Activated CD8-positive, alpha-beta memory T cell treated with anti-CD3 and anti-CD28 coated beads for 1 hour (primary cell): ENCODE data around the gene RAE1.

Experiments used
- DNase-seq, 2 donors: peaks; one replicate each; pipeline ENCODE4 v3.0.0-alpha.2; 2020; ENCODE audit warnings: low read depth in 1 of 2; ENCODE audit errors: extremely low read depth in 1 of 2

The RAE1 gene

DNA sequence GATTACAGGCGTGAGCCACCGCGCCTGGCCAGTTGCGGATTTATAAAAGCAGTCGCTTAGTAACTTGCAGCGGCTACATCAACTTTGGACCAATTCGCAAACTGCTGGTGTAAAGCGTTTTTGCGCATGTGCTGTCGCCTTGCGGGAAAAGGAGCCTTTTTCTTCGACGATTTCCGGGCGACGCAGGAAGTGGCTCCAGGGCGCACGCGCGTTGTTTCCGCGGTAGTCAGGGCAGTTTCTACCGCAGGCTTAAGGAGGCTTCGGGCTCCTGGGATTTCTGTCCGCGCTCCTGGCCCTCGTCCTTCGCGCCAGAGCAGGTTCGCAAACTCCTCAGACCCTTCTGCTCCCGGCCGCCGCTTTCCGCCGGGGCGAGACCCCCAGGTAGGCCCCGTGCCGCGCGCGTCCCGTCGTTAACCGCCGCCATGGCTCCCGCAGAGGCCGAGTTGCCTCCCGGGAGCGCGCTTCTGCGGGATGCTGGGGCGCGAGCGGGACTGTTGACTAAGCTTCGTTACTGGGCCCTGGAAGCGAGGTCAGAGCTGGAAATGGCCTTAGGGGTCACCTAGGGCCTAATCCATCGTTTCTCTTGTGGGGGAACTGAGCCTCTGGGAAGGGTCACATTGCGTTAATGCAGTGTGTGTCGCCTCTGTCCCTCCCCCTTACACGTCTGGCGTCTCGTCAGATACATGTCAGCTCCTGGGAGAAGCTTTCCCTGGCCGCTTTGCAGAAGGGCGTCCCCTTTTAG lies at the start of gene RAE1:
Gene RAE1 (plus strand): TSS at position 214 of the 742 bp plus-strand sequence. CDS start 2,784 bp downstream, outside the sequence.
- peak; percentile 60 to 82 for DNase-seq

- DNase-seq, result no peak
These were observed 44.3 kb upstream of the RAE1 start for GRCh38 chr20:57306747-57307146.

DNA sequence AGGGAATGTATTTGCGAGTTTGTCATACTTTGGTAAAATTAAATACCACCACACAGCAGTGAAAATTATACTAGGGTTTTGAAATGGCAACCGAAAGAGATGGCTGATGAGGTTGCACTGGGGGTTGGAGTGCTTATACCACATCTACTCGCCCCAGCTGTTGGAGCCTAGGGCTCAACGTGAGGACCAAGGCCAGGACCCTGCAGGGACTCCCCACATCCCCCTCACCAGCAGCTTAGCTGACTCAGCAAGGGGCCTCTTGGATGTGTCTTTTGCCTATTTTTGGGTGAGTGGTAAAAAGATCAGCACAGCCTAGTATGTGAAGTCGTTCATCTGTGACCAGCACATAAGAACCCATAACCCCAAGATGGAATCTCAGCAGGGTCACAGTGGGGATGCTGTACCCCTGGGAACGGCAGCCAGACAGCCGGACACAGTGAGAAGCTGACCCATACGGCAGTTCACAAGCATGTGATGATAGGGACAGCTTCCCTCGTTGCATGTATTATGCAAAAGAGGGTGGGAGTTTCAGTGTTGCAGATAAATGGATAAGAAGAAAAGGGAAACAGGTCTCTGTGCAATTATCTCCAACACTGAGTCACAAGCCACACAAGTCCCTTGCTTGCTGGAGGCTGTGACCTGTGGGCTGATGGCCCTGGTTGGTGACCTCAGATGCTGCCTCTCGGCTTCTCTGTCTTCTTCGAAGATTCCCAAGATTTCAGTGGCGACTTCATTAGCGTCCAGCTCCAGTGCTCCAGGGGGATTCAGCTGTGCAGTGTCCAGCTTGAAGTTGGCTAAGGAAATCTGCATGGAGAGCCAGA lies 42.4 kb upstream of the RAE1 start:
- DNase-seq, result no peak

- no peak for DNase-seq
These were observed 41.4 kb upstream of the RAE1 start for GRCh38 chr20:57309544-57310115.

- DNase-seq, result no peak
These were observed 40.1 kb upstream of the RAE1 start for GRCh38 chr20:57310821-57311514.

DNA sequence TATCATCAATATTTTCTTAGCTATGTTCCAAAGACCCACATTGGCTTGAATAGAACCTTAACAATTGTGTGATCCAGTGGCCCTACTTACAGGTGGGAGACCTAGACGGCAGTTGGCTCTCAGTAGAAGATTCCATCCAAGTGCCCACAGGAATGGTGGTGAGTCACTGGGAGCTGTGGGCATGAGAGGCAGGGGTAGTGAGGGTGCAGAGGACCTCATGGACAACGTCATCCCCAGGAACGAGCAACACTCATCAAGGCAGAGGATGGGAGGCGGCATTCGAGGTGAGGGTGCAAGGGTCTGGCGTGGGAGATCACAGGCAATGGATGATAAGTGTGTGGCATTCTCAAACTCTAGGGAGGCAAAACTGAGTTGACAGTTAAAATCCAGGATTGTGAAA lies 38.9 kb upstream of the RAE1 start:
- DNase-seq, result no peak

GRCh38 chr20:57313230-57313629 lies 37.8 kb upstream of the RAE1 start:
- no peak for DNase-seq

DNA sequence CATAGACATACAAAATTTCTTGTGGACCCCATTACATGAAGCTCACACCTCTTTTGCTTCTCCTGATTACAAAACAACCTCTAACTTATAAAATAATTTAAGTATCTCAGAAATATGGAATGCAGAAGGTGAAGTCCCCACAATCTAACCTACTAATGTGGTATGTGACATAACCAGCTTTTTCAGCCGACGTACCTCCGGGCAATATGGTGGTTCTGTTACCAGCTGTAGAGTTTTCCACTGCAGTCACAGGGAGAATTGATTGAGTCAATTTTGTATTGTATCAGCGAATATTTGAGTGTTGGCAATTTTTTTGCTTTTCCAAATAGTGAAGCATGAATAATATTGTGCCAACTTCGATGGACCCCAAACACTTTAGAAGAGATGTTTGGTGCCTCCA lies 37.1 kb upstream of the RAE1 start:
- DNase-seq, result no peak

DNA sequence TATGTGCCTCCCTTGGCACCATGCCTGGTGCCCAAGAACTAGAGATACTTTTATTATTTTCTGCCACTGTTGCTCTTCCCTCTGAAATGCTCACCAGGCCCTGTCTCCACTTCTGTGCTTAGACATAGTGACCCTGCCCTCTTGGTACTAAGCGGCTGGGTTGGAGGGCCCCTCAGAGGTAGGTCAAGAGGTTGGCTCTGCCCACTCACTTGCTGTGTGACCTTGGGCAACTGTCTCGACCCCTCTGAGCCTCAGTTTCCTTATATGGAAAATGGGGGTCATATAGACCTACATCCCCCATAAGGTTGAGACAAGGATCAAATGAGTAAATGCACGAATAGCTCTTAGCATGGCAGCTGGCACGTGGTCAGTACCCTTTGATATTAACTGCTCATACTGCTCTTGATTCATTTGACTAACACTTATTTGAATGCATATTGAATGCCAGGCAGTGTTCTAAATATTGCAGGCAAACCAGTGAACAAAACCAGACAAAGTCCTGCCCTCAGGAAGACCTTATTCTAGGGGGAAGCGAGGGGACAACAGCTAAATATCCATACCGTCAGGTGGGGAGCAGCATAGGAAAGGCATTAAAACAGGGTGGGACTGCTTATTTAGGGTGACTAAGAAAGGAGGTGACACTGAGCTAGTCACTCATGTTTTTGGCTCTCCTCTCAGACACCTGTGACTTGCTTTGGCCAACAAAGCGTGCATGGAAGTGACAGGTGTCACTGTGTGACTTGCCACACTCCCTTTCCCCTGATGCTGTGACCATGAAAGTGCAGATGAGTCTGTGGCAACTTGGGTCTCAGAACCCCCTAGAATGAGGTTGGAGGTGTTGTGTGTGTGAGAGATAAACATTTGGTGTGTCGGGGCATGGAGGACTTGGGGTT lies 35.7 kb upstream of the RAE1 start:
- DNase-seq, result no peak

- DNase-seq, result no peak
These were observed 35.0 kb upstream of the RAE1 start for GRCh38 chr20:57315976-57316480.

GRCh38 chr20:57316795-57317201 lies 34.3 kb upstream of the RAE1 start:
- DNase-seq, result no peak

- DNase-seq, result no peak
These were observed 33.7 kb upstream of the RAE1 start for GRCh38 chr20:57317316-57317788.

- DNase-seq, result no peak
These were observed 33.2 kb upstream of the RAE1 start for GRCh38 chr20:57317789-57318371.

- DNase-seq, result no peak
These were observed 31.5 kb upstream of the RAE1 start for GRCh38 chr20:57319584-57319983.

GRCh38 chr20:57320358-57320757 lies 30.7 kb upstream of the RAE1 start:
- DNase-seq, result no peak

GRCh38 chr20:57321142-57321541 lies 29.9 kb upstream of the RAE1 start:
- no peak for DNase-seq

DNA sequence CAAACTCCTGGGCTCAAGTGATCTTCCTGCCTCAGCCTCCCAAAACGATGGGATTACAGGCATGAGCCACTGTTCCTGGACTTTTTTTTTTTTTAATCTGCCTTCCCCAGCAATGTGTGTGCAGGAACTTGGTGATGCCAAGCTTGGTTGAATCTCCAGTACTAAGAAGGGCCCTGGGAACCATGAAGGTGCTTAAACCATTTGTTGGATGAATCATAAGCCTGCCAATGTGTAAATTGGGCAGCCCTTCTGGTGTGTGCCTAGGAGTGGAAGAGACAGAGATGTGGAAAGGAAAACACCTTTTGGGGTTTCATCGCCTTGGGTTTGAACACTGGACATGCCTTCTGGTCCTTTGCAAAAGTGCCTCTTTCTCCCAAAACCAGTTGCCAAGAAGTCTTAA lies 28.6 kb upstream of the RAE1 start:
- no peak for DNase-seq

DNA sequence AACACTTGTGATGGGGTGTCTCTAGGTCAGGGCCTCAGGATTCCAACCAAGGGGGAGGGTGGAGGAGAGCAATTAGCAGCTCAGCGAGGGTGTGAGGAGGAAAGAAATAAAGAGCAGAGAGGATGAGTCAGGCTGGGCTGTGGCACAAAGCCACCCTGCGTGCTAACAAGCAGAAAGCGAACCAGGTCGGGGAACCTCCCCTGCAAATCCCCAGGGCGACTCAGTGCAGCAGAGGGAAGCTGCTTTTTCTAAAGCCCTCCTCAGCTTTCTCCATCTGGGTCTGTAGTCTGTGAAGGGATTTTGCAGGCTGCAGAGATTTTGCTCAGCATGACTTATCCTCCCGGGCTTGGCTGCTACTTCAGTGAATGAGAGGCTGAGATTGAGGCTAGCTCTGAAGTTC lies 28.0 kb upstream of the RAE1 start:
- no peak for DNase-seq

- DNase-seq, result no peak
These were observed 25.3 kb upstream of the RAE1 start for GRCh38 chr20:57325632-57326356.
